C4-2B (cell line): ENCODE data around the gene OR10A2.

Source experiments
- CTCF ChIP-seq: fragments of 450-650 bp; conservative IDR thresholded peaks from 2 replicates; pipeline ENCODE4 v1.5.1; 2017; ENCODE audit warnings: mild to moderate bottlenecking
- ZFX ChIP-seq: fragments of 450-650 bp; IDR thresholded peaks from 2 replicates; pipeline ENCODE4 v1.6.1; 2017

GRCh38 chr11:6892400-6892799 lies 29.5 kb downstream of the OR10A2 start, which contains the start of gene OR2D2:
- TF ChIP-seq CTCF (no peak), ZFX (no peak)
